ENCODE data around the gene RBP5.

Gene RBP5

DNA sequence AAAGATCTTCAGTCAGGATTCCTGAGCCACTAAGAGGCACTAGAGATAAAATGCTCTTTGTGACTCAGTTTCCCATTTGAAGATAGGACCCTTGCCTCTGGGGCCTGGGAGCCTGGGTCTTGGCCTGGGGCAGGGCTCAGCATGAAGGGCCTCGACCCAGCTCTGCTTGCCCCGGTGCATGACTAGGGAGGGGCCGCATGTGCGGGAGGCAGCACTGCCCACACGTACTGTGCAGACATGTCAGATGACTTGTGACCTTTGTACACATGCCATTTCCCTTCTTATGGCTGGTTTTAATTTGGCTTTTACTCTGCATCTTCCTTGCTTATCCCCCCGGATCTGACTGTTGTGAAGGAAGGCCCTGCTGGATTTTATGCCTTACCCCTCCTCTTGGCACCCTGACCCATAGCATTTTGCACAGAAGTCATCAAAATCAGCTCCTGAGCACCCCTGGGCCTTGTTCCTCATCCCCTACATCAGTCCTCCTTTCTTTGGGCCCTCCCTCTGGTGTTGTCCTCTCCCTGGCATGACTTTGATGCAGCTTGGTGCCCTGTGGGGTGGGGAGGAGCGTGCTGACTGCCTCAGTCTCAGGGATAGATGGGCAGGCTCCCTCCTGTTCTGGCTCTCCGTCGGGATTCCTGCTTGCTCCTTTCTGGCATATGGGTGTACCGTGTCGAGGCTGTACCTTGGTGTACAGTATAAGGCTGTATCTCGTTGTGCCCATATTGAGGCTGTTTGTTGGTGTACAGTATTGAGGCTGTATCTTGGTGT, 5.9 kb upstream of the RBP5 start:
- no peaks in the 10 kb centered on the region for H3K9me3 ChIP-seq (ENCODE audit: control extremely low read depth in 1 of 5, control insufficient read depth in 4 of 5, insufficient read depth in 2 of 5, low read depth in 1 of 5, low read length in 4 of 5)
- H3K27me3 ChIP-seq (replicated peaks in 2 of 5; ENCODE audit: control insufficient read depth in 4 of 5, insufficient read depth in 5 of 5, low read length in 4 of 5), result no peaks in the 10 kb centered on the region
- no peak overlapping the region for H3K27ac ChIP-seq (ENCODE audit: insufficient read depth in 1 of 2, low read depth in 1 of 2, low read length in 2 of 2, poor library complexity in 1 of 2, severe bottlenecking in 2 of 2)
- no peak overlapping the region for H3K4me3 ChIP-seq (ENCODE audit: control insufficient read depth in 1 of 7, extremely low read depth in 1 of 7, insufficient read depth in 4 of 7, low read depth in 2 of 7, low read length in 6 of 7)
- no peak for DNase-seq
- peaks cover 7 to 55% (median 32%) of the 10 kb centered on the region in 4 experiments for H3K36me3 ChIP-seq (ENCODE audit: control insufficient read depth in 4 of 4, insufficient read depth in 4 of 4, low read length in 3 of 4)
- WGBS (ENCODE audit: insufficient coverage), result over 99% methylated on average over 12 of the region's 12 CpGs
- H3K4me1 ChIP-seq (ENCODE audit: control extremely low read depth in 1 of 4, control insufficient read depth in 4 of 4, insufficient read depth in 4 of 4, low read length in 3 of 4), result peaks cover 3 to 29% (median 27%) of the 10 kb centered on the region in 4 experiments
- ChIA-PET POLR2A (no interaction called here), CTCF (interaction anchor here (2.0 kb wide), 1 partner anchor 10 kb away, joined by 8 read pairs; no protein-coding TSS in a partner anchor)

- peak overlapping the region in 6 of 7 experiments; percentile 71 to 90 (median 76) for H3K4me3 ChIP-seq (ENCODE audit: control insufficient read depth in 1 of 7, extremely low read depth in 1 of 7, insufficient read depth in 4 of 7, low read depth in 2 of 7, low read length in 6 of 7)
- CTCF ChIA-PET, result interaction anchor here (0.9 to 1.3 kb wide), 2 partner anchors 8 to 14 kb away, joined by 3 to 4 read pairs; no protein-coding TSS in a partner anchor
- POLR2A ChIA-PET, result interaction anchor here (1.1 kb wide), 1 partner anchor 9 kb away, joined by 3 read pairs; no protein-coding TSS in a partner anchor
- H3K27ac ChIP-seq (ENCODE audit: insufficient read depth in 1 of 2, low read depth in 1 of 2, low read length in 2 of 2, poor library complexity in 1 of 2, severe bottlenecking in 2 of 2), result no peak overlapping the region
- peaks cover under 1 to 36% (median 19%) of the 10 kb centered on the region in 4 experiments for H3K36me3 ChIP-seq (ENCODE audit: control insufficient read depth in 4 of 4, insufficient read depth in 4 of 4, low read length in 3 of 4)
- peaks cover 3 to 36% (median 35%) of the 10 kb centered on the region in 4 experiments for H3K4me1 ChIP-seq (ENCODE audit: control extremely low read depth in 1 of 4, control insufficient read depth in 4 of 4, insufficient read depth in 4 of 4, low read length in 3 of 4)
- 0% methylated on average over 4 of the region's 7 CpGs for WGBS (ENCODE audit: insufficient coverage)
- peak in 2 of 3 donors; percentile 73 to 80 for DNase-seq
- H3K9me3 ChIP-seq (ENCODE audit: control extremely low read depth in 1 of 5, control insufficient read depth in 4 of 5, insufficient read depth in 2 of 5, low read depth in 1 of 5, low read length in 4 of 5), result no peaks in the 10 kb centered on the region
- H3K27me3 ChIP-seq (replicated peaks in 2 of 5; ENCODE audit: control insufficient read depth in 4 of 5, insufficient read depth in 5 of 5, low read length in 4 of 5), result no peaks in the 10 kb centered on the region
Measured at GRCh38 chr12:7131502-7131866, 2.8 kb upstream of the RBP5 start.

DNA sequence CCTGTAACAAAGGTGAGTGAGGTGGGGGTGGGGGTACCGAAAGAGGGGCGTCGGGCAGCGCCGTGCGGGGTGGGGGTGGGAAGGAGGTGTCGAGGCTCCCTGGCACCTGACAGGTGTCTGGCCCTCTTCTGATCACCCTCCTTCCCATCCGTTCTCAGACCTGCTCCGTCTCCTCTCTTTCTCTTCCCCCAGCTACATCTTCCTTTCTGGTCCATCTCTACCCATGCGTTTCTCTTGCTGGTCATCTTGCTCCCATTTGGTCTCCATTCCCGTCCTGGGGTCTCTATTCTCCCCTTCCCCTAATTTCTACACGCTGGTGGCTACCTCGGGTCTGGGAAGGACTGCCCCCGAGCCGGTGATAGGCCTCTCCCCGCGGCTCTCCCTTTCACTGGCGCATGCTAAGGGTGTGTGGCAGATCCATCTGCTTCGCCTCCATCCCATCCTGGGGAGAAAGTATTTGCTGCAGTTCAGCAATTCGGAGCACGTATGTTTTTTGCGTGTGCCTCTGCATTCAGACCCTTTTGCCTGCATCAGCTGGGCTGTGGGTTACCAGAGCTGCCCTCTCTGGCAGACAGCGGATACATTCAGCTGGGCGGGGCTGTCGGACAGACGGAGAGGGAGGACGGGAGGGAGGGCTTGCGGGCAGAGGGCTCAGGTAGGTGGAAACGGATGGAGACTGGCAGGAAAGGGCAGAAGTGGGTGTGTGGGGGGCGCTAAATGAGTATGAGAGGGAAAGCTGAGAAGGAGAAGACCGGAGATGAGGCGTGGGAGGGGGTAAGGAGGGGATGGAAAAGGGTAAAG, 2.2 kb upstream of the RBP5 start:
- H3K9me3 ChIP-seq (ENCODE audit: control extremely low read depth in 1 of 5, control insufficient read depth in 4 of 5, insufficient read depth in 2 of 5, low read depth in 1 of 5, low read length in 4 of 5), result no peaks in the 10 kb centered on the region
- ChIA-PET CTCF (interaction anchor here (0.9 to 1.3 kb wide), 2 partner anchors 9 to 14 kb away, joined by 3 to 4 read pairs; no protein-coding TSS in a partner anchor), POLR2A (interaction anchor here (1.1 kb wide), 1 partner anchor 10 kb away, joined by 3 read pairs; no protein-coding TSS in a partner anchor)
- 0% methylated on average over 24 of the region's 32 CpGs for WGBS (ENCODE audit: insufficient coverage)
- peaks cover 3 to 36% (median 35%) of the 10 kb centered on the region in 4 experiments for H3K4me1 ChIP-seq (ENCODE audit: control extremely low read depth in 1 of 4, control insufficient read depth in 4 of 4, insufficient read depth in 4 of 4, low read length in 3 of 4)
- peak overlapping the region; percentile 44 to 90 (median 76) for H3K4me3 ChIP-seq (ENCODE audit: control insufficient read depth in 1 of 7, extremely low read depth in 1 of 7, insufficient read depth in 4 of 7, low read depth in 2 of 7, low read length in 6 of 7)
- H3K27me3 ChIP-seq (replicated peaks in 2 of 5; ENCODE audit: control insufficient read depth in 4 of 5, insufficient read depth in 5 of 5, low read length in 4 of 5), result no peaks in the 10 kb centered on the region
- peak overlapping the region in 1 of 2 experiments; percentile 43 for H3K27ac ChIP-seq (ENCODE audit: insufficient read depth in 1 of 2, low read depth in 1 of 2, low read length in 2 of 2, poor library complexity in 1 of 2, severe bottlenecking in 2 of 2)
- peaks cover 0 to 31% (median 15%) of the 10 kb centered on the region in 4 experiments for H3K36me3 ChIP-seq (ENCODE audit: control insufficient read depth in 4 of 4, insufficient read depth in 4 of 4, low read length in 3 of 4)
- DNase-seq, result peak in 2 of 3 donors; percentile 38 to 50

DNA sequence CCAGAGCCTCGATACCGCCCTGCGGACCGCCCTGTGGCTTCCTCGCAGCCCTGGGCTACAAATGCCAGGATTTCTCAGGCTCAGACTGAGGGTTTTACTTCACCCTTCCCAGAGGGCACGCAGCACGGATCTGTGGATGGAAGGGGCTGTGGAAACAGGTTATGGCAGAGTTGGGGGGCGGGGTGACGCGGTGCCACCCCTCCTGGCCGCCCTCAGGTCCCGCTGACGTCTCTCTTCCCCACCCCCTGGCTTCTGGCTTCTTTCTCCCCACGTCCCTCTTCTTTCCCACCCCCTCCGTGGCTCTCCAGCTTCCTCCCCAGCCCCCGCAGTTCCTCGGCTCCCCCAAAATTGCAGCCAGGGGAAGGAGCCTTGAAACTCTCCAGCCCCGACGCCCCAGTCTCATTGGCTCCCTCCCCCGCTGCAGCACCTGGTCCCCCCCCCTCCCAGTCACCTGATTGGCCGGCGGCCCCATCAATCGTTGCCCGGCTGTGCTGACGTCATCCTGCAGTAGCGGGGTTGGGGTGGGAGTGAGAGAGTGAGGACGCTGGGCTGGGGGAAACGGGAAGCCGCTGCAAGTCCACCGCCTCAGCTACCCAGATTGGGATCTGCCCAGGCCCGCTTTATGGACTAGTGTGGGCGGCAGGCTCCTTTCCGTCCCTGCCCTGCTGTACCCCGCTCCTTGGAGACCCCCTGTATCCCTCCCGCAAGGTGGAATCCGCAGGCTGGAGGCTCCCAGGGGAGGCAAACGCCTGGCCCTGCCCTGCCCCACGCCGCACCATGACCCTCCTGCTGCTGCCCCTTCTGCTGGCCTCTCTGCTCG, 1.4 kb upstream of the RBP5 start, which contains the start of gene CLSTN3:
TSS of gene CLSTN3 (plus strand) at position 500 of the 820 bp plus-strand sequence. CDS start at position 778, 278 bp downstream.
- no peaks in the 10 kb centered on the region for H3K27me3 ChIP-seq (replicated peaks in 2 of 5; ENCODE audit: control insufficient read depth in 4 of 5, insufficient read depth in 5 of 5, low read length in 4 of 5)
- H3K27ac ChIP-seq (ENCODE audit: insufficient read depth in 1 of 2, low read depth in 1 of 2, low read length in 2 of 2, poor library complexity in 1 of 2, severe bottlenecking in 2 of 2), result peak within 1 kb of the TSS in 1 of 2 experiments; percentile 43
- ChIA-PET POLR2A (no interaction called here), CTCF (interaction anchor here (0.9 to 1.3 kb wide), 2 partner anchors 9 to 22 kb away, joined by 3 read pairs; no protein-coding TSS in a partner anchor)
- H3K4me1 ChIP-seq (ENCODE audit: control extremely low read depth in 1 of 4, control insufficient read depth in 4 of 4, insufficient read depth in 4 of 4, low read length in 3 of 4), result peaks cover 3 to 36% (median 35%) of the 10 kb centered on the region in 4 experiments
- peaks cover 0 to 22% (median 11%) of the 10 kb centered on the region in 4 experiments for H3K36me3 ChIP-seq (ENCODE audit: control insufficient read depth in 4 of 4, insufficient read depth in 4 of 4, low read length in 3 of 4)
- peak within 1 kb of the TSS; percentile 44 to 90 (median 76) for H3K4me3 ChIP-seq (ENCODE audit: control insufficient read depth in 1 of 7, extremely low read depth in 1 of 7, insufficient read depth in 4 of 7, low read depth in 2 of 7, low read length in 6 of 7)
- 0% methylated on average over 10 of the region's 40 CpGs for WGBS (ENCODE audit: insufficient coverage)
- peak; percentile 87 to 94 (median 94) for DNase-seq
- no peaks in the 10 kb centered on the region for H3K9me3 ChIP-seq (ENCODE audit: control extremely low read depth in 1 of 5, control insufficient read depth in 4 of 5, insufficient read depth in 2 of 5, low read depth in 1 of 5, low read length in 4 of 5)

- H3K4me1 ChIP-seq (ENCODE audit: control extremely low read depth in 1 of 4, control insufficient read depth in 4 of 4, insufficient read depth in 4 of 4, low read length in 3 of 4), result peaks cover 3 to 37% (median 36%) of the 10 kb centered on the region in 4 experiments
- peak in 2 of 3 donors; percentile 66 to 67 for DNase-seq
- H3K9me3 ChIP-seq (ENCODE audit: control extremely low read depth in 1 of 5, control insufficient read depth in 4 of 5, insufficient read depth in 2 of 5, low read depth in 1 of 5, low read length in 4 of 5), result no peaks in the 10 kb centered on the region
- ChIA-PET CTCF (interaction anchor here (0.9 to 1.7 kb wide), 2 partner anchors 11 to 21 kb away, joined by 3 read pairs; no protein-coding TSS in a partner anchor), POLR2A (interaction anchor here (0.6 kb wide), 1 partner anchor 484 kb away, joined by 3 read pairs; no protein-coding TSS in a partner anchor)
- peak overlapping the region; percentile 41 to 86 (median 71) for H3K4me3 ChIP-seq (ENCODE audit: control insufficient read depth in 1 of 7, extremely low read depth in 1 of 7, insufficient read depth in 4 of 7, low read depth in 2 of 7, low read length in 6 of 7)
- no peaks in the 10 kb centered on the region for H3K27me3 ChIP-seq (replicated peaks in 2 of 5; ENCODE audit: control insufficient read depth in 4 of 5, insufficient read depth in 5 of 5, low read length in 4 of 5)
- peaks cover 0 to 15% (median 7%) of the 10 kb centered on the region in 4 experiments for H3K36me3 ChIP-seq (ENCODE audit: control insufficient read depth in 4 of 4, insufficient read depth in 4 of 4, low read length in 3 of 4)
- 12% methylated on average over 12 of the region's 19 CpGs for WGBS (ENCODE audit: insufficient coverage)
- peak overlapping the region in 1 of 2 experiments; percentile 14 for H3K27ac ChIP-seq (ENCODE audit: insufficient read depth in 1 of 2, low read depth in 1 of 2, low read length in 2 of 2, poor library complexity in 1 of 2, severe bottlenecking in 2 of 2)
Measured at GRCh38 chr12:7129287-7129871, 690 bp upstream of the RBP5 start.

Data from common myeloid progenitor, CD34-positive (primary cell).